Peyer's patch (tissue), 4 donors: ENCODE data around the gene ZNF646. TPM values are rescaled to one million over a fixed set of nuclear protein-coding genes. Genes with fewer than 3 reads are reported as not detected.

Source experiments
- DNase-seq, 3 donors: peaks; one replicate each; pipeline ENCODE4 v3.0.0-alpha.2; 2017 to 2019
- H3K27ac ChIP-seq, 4 donors: fragments of 200-600 bp; sonication (generic); one replicate each; pipeline ENCODE4 v1.5.1; 2016 to 2019
- H3K27me3 ChIP-seq, 2 donors: fragments of 200-600 bp; sonication (generic); one replicate each; pipeline ENCODE4 v1.5.1; 2019
- H3K36me3 ChIP-seq, 3 donors: fragments of 200-600 bp; sonication (generic); one replicate each; pipeline ENCODE4 v1.5.1; 2016 to 2019
- H3K4me1 ChIP-seq, 4 donors: fragments of 200-600 bp; sonication (generic); one replicate each; pipeline ENCODE4 v1.5.1; 2016 to 2019
- H3K4me3 ChIP-seq, 4 donors: fragments of 200-600 bp; sonication (generic); 1 replicate in 3 of 4; 2 replicates in 1 of 4; pipeline ENCODE4 v1.5.1; 2016 to 2019; ENCODE audit warnings: mild to moderate bottlenecking in 1 of 4
- H3K9me3 ChIP-seq, 4 donors: fragments of 200-600 bp; sonication (generic); one replicate each; pipeline ENCODE4 v1.5.1; 2016 to 2019; ENCODE audit warnings: mild to moderate bottlenecking in 1 of 4
- POLR2A ChIP-seq, 2 donors: fragments of 450-650 bp; IDR thresholded peaks; one replicate each; pipeline ENCODE4 v1.5.1; 2017; ENCODE audit warnings: antibody characterized with exemption in 2 of 2, mild to moderate bottlenecking in 2 of 2, moderate library complexity in 2 of 2
- total RNA-seq, 4 donors: library from RNA; depleted of rRNA; stranded (reverse); fragments of >200 nt; gene quantifications; one replicate each; pipeline ENCODE4 v1.1.0, GENCODE V29; 2016
- TF ChIP-seq, protein P1 (sequence below), 6 experiments: fragments of 450-650 bp in 4 of 6; fragments of 200-600 bp in 2 of 6; sonication (generic) in 1 of 6; IDR thresholded peaks; one replicate each; pipeline ENCODE4 v1.5.1; 2017 to 2019; ENCODE audit warnings: antibody characterized with exemption in 6 of 6, mild to moderate bottlenecking in 3 of 6, moderate library complexity in 1 of 6

Gene ZNF646
- total RNA-seq, 4 donors from 2014 or later = 11.6 to 42.1 (median 29.8) TPM

DNA sequence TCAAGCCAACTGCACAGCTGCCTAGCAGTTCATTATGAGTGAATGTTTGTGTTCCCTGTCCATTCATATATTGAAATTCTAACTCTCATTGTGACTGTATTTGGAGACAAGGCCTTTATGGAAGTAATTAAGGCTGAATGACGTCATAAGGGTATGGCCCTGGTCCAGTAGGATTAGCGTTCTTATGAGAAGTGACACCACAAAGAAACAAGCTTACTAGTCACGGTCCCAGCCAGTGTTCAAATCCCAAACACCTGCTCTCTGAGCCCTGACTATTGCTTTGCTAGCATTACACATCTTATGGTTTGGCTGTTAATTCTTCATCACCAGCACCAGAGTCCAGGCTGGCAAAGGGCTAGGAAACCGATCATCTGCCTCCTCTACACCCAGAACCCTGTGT, 2.4 kb upstream of the ZNF646 start:
- no peak for DNase-seq
- Histone ChIP-seq H3K36me3 (peaks cover 0 to 8% (median 0%) of the 10 kb centered on the region in 3 donors), H3K4me3 (peak overlapping the region in 2 of 4 donors; percentile 92 to 94), H3K4me1 (peaks cover 4 to 30% (median 6%) of the 10 kb centered on the region in 4 donors), H3K27me3 (no peaks in the 10 kb centered on the region), H3K9me3 (no peaks in the 10 kb centered on the region), H3K27ac (peak overlapping the region in 1 of 4 donors; percentile 95)
- no peak for TF ChIP-seq POLR2A (IDR thresholded peaks at IDR 0.05)
- TF ChIP-seq, protein P1, sequence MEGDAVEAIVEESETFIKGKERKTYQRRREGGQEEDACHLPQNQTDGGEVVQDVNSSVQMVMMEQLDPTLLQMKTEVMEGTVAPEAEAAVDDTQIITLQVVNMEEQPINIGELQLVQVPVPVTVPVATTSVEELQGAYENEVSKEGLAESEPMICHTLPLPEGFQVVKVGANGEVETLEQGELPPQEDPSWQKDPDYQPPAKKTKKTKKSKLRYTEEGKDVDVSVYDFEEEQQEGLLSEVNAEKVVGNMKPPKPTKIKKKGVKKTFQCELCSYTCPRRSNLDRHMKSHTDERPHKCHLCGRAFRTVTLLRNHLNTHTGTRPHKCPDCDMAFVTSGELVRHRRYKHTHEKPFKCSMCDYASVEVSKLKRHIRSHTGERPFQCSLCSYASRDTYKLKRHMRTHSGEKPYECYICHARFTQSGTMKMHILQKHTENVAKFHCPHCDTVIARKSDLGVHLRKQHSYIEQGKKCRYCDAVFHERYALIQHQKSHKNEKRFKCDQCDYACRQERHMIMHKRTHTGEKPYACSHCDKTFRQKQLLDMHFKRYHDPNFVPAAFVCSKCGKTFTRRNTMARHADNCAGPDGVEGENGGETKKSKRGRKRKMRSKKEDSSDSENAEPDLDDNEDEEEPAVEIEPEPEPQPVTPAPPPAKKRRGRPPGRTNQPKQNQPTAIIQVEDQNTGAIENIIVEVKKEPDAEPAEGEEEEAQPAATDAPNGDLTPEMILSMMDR (IDR thresholded peaks at IDR 0.05) = no peak

- Histone ChIP-seq H3K27ac (peak overlapping the region; percentile 89 to 96 (median 95)), H3K36me3 (peaks cover 0 to 16% (median 0%) of the 10 kb centered on the region in 3 donors), H3K4me3 (peak overlapping the region; percentile 76 to 96 (median 93)), H3K27me3 (no peaks in the 10 kb centered on the region), H3K4me1 (peaks cover 4 to 30% (median 6%) of the 10 kb centered on the region in 4 donors), H3K9me3 (no peaks in the 10 kb centered on the region)
- peak; percentile 33 to 67 (median 49) for DNase-seq
- TF ChIP-seq, protein P1 (IDR thresholded peaks at IDR 0.05) = peak in 1 of 6 experiments; percentile 4
- no peak for TF ChIP-seq POLR2A (IDR thresholded peaks at IDR 0.05)
Observed at GRCh38 chr16:31072540-31073141, 1.6 kb upstream of the ZNF646 start.

- peaks cover 4 to 30% (median 6%) of the 10 kb centered on the region in 4 donors for H3K4me1 ChIP-seq
- TF ChIP-seq, protein P1 (IDR thresholded peaks at IDR 0.05) = peak in 1 of 6 experiments; percentile 8
- TF ChIP-seq POLR2A (IDR thresholded peaks at IDR 0.05) = peak in 1 of 2 donors; percentile 7
- H3K27ac ChIP-seq = peak overlapping the region; percentile 89 to 96 (median 95)
- no peaks in the 10 kb centered on the region for H3K9me3 ChIP-seq
- peak overlapping the region; percentile 76 to 96 (median 93) for H3K4me3 ChIP-seq
- H3K36me3 ChIP-seq = peaks cover 0 to 23% (median 0%) of the 10 kb centered on the region in 3 donors
- no peaks in the 10 kb centered on the region for H3K27me3 ChIP-seq
- DNase-seq = peak; percentile 92 to 97 (median 94)
Observed at GRCh38 chr16:31073142-31073969, 866 bp upstream of the ZNF646 start.

GRCh38 chr16:31074814-31075183, 577 bp downstream of the ZNF646 start:
- TF ChIP-seq, protein P1 (IDR thresholded peaks at IDR 0.05) = no peak
- no peak for TF ChIP-seq POLR2A (IDR thresholded peaks at IDR 0.05)
- peak overlapping the region; percentile 89 to 96 (median 95) for H3K27ac ChIP-seq
- H3K9me3 ChIP-seq = no peaks in the 10 kb centered on the region
- DNase-seq = no peak
- H3K4me3 ChIP-seq = peak overlapping the region; percentile 76 to 96 (median 93)
- peaks cover 0 to 38% (median 0%) of the 10 kb centered on the region in 3 donors for H3K36me3 ChIP-seq
- no peaks in the 10 kb centered on the region for H3K27me3 ChIP-seq
- H3K4me1 ChIP-seq = peaks cover 4 to 30% (median 6%) of the 10 kb centered on the region in 4 donors

DNA sequence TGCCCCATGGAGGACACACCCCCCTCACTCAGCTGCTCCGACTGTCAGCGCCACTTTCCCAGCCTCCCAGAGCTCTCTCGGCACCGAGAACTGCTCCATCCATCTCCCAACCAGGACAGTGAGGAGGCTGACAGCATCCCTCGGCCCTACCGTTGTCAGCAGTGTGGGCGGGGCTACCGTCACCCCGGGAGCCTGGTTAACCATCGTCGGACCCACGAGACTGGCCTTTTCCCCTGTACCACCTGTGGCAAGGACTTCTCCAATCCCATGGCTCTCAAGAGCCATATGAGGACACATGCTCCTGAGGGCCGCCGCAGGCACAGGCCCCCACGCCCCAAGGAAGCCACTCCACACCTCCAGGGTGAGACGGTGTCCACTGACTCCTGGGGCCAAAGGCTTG, 2.1 kb downstream of the ZNF646 start:
- Histone ChIP-seq H3K36me3 (peaks cover 0 to 52% (median 0%) of the 10 kb centered on the region in 3 donors), H3K27me3 (no peaks in the 10 kb centered on the region), H3K4me3 (no peak overlapping the region), H3K9me3 (no peaks in the 10 kb centered on the region), H3K4me1 (peaks cover 4 to 30% (median 6%) of the 10 kb centered on the region in 4 donors), H3K27ac (no peak overlapping the region)
- no peak for DNase-seq
- TF ChIP-seq, protein P1 (IDR thresholded peaks at IDR 0.05) = no peak
- no peak for TF ChIP-seq POLR2A (IDR thresholded peaks at IDR 0.05)
